GM08714 (cell line): ENCODE measurements around the gene IWS1.

Experiments
- H3K4me3 ChIP-seq: fragments of 200-500 bp; sonication (Bioruptor generic); 2 replicates; pipeline ENCODE4 v1.5.1; 2014; ENCODE audit warnings: mild to moderate bottlenecking, low read length, inconsistent platforms
- ZNF274 ChIP-seq: IDR thresholded peaks from 2 replicates; pipeline ENCODE4 v1.6.1; 2012; ENCODE audit warnings: mild to moderate bottlenecking, low read depth, low read length

Gene IWS1

GRCh38 chr2:127475788-127476187 is 50.5 kb downstream of the IWS1 start:
- no peak for TF ChIP-seq ZNF274
- no peak overlapping the region for H3K4me3 ChIP-seq

DNA sequence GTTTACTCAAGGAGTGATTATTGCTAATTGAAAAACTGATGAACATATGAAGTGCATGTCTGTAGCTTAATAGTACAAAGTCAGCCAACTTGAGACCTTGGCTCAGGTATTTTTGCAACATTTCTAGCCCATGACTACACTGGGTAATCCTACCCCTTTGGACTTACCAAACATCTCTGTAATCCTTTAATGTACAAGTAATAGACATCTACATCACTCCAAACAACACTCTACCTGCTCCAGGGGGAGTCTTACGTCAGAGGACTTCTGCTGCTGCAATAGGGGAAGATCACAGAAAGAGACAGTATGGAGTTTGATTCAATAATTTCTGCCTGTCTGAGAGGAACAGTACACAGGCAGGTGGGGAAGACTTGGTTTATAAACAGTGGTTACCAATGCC is 54.0 kb downstream of the IWS1 start:
- no peak for TF ChIP-seq ZNF274

GRCh38 chr2:127471286-127471988 is 54.9 kb downstream of the IWS1 start:
- TF ChIP-seq ZNF274 = no peak

More for the DNA sequence above, 54.0 kb downstream of the IWS1 start:
- H3K4me3 ChIP-seq = no peak overlapping the region

GRCh38 chr2:127469974-127470373 is 56.3 kb downstream of the IWS1 start:
- TF ChIP-seq ZNF274 = no peak
- no peak overlapping the region for H3K4me3 ChIP-seq

More at GRCh38 chr2:127471286-127471988, 54.9 kb downstream of the IWS1 start:
- no peak overlapping the region for H3K4me3 ChIP-seq

DNA sequence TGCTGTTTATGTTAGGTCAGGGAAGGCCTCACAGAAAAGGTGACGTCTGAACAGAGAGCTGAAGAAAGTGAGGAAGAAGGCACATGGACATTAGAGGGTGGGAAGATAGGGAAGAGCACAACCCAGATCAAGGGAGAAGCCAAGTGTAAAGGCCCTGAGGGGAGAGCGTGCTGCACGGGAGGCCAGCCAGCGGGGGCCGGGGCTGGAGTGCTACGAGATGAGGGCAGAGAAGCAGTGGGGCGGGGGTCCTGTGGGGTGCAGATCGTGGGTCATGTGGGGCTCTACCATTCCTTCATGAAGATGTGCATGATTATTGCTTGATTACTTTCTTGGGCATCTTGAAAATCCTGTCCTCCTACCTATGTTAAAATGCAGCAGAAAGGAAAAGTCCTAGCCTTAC is 57.2 kb downstream of the IWS1 start:
- no peak for TF ChIP-seq ZNF274

GRCh38 chr2:127465258-127465657 is 61.0 kb downstream of the IWS1 start:
- no peak overlapping the region for H3K4me3 ChIP-seq
- no peak for TF ChIP-seq ZNF274

More for the DNA sequence above, 57.2 kb downstream of the IWS1 start:
- no peak overlapping the region for H3K4me3 ChIP-seq

DNA sequence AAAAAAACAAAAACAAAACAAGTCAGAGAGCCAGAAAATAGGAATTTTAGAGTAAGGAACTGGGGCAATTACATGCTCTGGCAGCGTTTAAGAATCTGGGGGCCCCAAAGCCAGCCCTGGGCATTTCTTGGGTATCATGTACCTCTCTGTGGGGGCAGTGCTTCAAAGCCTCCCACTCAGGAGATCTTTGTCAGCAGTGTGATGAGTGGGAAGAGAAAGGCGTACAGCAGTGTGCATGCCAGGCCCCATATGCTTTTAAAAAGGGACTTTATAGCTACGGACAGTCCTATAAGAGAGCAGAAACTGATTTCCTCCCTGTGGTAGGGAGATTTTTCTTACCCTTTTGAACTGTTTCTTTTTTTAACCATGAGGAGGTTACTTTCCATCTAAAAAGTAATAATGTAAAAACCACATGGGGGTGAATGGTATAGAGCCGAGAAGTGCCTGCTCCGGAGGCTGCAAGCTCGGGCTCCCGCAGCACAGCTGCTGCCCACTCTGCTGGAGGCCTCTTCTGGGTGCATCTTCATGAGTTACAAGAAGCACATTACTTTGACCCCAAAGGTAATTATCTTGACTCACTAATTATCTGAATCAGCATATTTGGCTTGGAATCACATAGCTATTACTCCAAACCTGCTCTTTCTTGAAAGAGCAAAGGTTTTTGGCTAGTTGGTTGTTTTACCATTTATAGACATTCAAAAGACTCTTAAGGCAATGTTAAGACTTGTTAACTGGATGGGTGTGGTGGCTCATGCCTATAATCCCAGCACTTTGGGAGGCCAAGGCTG is 61.6 kb downstream of the IWS1 start:
- H3K4me3 ChIP-seq = no peak overlapping the region
- TF ChIP-seq ZNF274 = no peak

DNA sequence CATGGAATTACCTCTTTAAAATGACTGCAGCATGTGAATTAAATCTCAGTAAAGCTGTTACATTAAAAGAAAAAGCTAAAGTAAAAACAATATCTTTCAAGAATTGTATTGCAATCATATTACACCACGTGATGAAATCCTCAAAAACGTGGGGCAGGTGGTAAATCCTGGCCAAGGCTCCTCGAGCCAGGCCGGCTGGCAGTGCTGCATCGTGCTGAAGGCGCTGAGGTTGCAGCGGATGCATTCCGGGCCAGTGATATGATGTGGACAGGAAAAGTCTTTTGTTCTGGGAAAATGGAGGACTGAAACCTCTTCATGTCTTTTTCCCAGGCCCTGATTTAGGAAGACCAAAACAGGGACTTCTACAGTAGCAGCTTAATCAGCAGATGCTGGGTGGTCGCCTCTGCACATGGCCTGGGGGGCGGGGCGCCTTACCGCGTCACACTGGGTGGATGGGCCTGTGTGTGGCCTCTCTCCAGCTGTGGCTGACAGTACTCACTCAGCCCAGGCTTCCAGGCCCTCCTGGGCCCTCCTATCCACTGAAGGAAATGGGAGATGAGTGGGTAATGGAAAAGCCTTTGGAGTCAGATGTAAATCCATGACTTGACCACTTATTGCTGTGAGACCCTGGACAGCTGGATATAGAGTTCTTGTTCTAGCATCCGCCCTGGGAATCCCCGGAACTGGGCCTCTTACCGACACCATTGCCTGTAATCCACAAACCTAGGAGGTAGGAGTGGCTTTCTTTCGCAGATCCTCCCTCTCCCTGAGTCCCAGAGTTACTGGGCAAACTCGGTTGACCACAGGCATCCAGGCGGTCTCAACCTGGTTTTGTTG is 62.9 kb downstream of the IWS1 start:
- H3K4me3 ChIP-seq = no peak overlapping the region
- no peak for TF ChIP-seq ZNF274

- no peak overlapping the region for H3K4me3 ChIP-seq
- no peak for TF ChIP-seq ZNF274
Measured at GRCh38 chr2:127462461-127462860, 63.8 kb downstream of the IWS1 start.

DNA sequence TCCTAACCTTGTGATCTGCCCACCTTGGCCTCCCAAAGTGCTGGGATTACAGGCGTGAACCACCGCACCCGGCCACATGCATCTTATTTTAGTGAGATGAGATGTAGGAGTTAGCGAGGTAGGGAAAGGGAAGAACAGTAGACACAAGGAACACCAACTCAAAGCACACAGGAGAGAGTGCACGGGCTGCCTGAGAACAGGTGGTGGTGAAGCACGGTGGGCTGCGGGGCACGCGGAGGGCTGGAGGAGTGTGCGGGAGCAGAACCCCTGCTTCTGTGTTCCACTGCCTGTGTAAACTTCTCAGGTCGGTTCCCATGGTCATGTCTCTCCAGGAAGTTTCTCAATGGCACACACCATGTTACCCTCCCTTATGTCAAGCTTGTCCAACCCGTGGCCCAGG is 69.3 kb downstream of the IWS1 start:
- no peak for TF ChIP-seq ZNF274
- no peak overlapping the region for H3K4me3 ChIP-seq

- TF ChIP-seq ZNF274 = no peak
- H3K4me3 ChIP-seq = no peak overlapping the region
Measured at GRCh38 chr2:127455566-127456493, 70.5 kb downstream of the IWS1 start.

DNA sequence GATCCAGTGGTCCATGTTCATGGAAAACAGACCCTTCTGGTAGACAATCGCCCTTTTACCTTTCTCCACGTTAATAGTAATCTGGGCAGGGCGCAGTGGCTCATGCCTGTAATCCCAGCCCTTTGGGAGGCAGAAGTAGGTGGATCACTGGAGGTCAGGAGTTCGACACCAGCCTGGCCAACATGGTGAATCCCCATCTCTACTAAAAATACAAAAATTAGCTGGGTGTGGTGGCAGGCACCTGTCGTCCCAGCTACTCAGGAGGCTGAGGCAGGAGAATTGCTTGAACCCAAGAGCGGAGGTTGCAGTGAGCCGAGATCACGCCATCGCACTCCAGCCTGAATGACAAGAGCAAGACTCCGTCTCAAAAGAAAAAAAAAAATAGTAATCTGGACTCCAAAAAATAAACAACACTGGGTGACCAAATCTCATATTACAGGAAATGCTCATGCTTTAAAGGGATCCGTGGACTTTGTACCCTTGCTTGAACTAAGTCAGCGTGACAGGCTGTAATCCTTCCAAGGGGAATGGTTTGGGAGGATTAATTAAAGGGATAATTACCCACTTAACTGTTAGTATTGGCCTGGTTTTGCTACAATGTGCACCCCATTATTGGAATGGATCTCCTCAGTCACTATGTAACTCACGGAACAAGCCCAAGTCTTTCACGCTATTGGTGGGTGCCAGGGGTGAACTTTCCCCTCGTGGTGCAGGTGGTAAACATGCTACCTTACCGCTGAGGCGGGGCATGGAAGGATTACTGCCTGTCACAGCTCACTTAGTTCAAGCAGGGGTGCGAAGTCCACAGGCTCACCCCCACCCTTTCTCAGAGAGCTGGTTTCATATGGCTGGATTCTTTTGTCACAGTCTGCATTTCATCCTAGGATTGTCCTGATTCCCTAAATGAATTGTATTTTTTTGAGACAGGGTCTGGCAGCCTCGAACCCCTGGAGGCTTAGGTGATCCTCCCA is 71.4 kb downstream of the IWS1 start:
- no peak for TF ChIP-seq ZNF274

More for the DNA sequence above, 71.4 kb downstream of the IWS1 start:
- no peak overlapping the region for H3K4me3 ChIP-seq
